Measurements from ENCODE around the gene SLC27A6.

DNA sequence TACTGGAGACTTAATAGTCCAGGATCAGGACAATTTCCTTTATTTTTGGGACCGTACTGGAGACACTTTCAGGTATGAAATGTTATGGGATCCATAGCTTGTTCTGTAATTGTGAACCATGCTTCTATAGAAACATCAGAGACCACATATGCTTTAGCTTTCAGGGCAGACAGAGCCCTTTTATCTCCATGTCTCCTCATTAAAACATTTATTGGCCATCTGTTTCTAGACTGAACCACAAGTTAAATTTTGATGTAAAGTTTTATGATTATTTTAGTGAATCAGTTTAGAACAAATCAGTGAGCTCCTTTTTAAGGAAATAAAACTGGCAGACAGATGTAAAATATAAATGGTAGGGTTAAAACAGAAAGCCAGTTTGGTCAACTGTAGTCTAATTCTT lies 62.0 kb downstream of the SLC27A6 start:
- no peak for TF ChIP-seq NRF1 (conservative IDR thresholded peaks at IDR 0.05; ENCODE audit: low read depth, low read length)
- TF ChIP-seq, protein P1, sequence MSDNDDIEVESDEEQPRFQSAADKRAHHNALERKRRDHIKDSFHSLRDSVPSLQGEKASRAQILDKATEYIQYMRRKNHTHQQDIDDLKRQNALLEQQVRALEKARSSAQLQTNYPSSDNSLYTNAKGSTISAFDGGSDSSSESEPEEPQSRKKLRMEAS (IDR thresholded peaks at IDR 0.05; ENCODE audit: low read depth, low read length): no peak
- no peak for TF ChIP-seq KDM1A (IDR thresholded peaks at IDR 0.05; ENCODE audit: borderline replicate concordance)
